Midbrain (tissue), 1 donor: ENCODE data around the gene SUPT6H.
"Not testable (repeated sequence)": the region's sequence is repeated elsewhere in the genome, so short reads cannot be mapped to it uniquely, and the experiment has no call there.

ENCODE experiments used
- DNase-seq: peaks from one replicate; lab custom pipeline; 2025; lab: John Stamatoyannopoulos, UW

SUPT6H gene

GRCh38 chr17:28719021-28719433 lies 57.0 kb downstream of the SUPT6H start:
- DNase-seq = no peak

- DNase-seq = no peak
Measured at GRCh38 chr17:28720247-28720996, 58.4 kb downstream of the SUPT6H start.

GRCh38 chr17:28720997-28721329 lies 59.0 kb downstream of the SUPT6H start:
- DNase-seq = not testable (repeated sequence)

DNA sequence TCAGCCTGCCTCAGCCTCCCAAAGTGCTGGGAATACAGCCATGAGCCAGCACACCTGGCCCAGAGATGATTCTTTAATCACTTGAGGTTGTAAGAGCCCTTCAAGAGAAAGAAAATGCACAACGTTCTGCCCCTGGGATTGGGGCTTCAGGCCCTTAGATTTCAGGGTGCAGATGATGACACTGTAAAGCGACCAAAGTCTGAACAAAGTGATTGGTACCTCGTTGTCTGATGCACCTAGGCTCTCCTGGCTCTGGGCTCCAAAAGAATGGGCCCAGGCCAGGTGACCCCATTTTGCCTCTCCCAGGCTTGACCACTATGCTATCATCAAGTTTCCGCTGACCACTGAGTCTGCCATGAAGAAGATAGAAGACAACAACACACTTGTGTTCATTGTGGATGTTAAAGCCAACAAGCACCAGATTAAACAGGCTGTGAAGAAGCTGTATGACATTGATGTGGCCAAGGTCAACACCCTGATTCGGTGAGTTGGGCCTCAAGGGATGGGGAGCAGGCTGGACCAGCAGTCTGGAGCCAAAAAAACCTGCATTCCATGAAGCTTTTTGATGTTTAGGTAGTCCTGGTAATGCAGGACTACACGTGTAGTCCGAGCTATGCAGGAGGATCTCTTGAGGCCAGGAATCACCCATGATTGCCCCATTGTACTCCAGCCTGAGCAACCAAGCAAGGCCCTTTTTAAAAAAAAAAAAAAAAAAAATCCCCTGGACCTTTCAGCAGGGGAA lies 60.6 kb downstream of the SUPT6H start:
- no peak for DNase-seq

- no peak for DNase-seq
Measured at GRCh38 chr17:28723159-28723835, 61.3 kb downstream of the SUPT6H start.

- not testable (repeated sequence) for DNase-seq
Measured at GRCh38 chr17:28723836-28724499, 62.0 kb downstream of the SUPT6H start.

DNA sequence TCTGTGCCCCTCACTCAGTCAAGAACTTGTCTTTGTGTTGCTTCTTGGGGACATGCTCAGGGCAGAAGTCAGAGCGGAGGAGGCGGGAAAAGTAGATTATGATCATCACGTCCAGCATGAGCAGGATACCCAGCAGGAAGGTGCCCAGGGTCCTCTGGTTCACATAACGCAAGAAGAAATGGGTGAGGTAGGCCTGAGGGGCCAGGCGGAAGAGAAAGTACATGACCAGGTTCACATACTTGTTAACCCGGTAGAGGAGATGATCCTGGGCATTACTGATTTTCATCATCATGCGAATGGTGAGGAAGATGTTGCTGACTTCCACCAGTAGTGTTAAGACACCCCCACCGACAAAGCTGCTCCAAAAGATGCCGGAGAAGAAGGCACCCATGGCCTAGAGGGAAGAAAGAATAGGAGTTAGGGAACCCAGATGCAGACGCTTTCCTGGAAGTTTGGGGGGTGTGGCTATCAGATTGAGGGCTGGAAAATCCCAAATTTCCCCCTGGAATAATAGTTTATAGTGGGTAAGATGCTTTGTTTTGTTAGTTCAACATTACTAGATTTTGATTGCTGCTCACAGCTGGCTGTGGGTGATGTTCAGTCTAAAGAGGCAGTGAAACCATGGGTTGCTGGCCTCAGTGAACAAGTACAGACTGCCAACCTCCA lies 62.6 kb downstream of the SUPT6H start:
- DNase-seq = no peak

DNA sequence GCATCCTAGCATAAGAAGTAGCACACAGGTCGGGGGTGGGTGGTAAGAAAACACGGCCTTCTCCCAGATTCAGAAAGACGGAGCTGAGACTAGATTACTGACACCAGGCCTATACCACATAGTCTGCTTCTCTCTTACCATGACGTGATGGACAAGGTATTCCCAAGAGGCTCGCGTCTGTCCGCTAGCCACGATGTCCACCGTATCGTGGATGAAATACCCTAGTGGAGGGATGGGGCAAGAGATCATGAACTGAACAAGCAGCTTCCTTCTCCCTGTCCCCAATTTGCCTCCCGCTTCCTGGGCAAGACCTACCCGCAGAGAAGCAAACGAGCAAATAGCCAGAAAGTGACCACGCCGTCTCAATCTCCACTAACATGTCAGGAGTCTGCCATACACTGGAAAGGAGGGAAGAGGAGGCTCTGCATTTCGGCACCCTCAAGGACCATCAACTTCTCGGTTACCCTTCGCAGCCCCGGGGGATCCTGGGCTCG lies 63.2 kb downstream of the SUPT6H start:
- no peak for DNase-seq

- DNase-seq = peak; percentile 73
Measured at GRCh38 chr17:28725660-28726225, 63.7 kb downstream of the SUPT6H start.

DNA sequence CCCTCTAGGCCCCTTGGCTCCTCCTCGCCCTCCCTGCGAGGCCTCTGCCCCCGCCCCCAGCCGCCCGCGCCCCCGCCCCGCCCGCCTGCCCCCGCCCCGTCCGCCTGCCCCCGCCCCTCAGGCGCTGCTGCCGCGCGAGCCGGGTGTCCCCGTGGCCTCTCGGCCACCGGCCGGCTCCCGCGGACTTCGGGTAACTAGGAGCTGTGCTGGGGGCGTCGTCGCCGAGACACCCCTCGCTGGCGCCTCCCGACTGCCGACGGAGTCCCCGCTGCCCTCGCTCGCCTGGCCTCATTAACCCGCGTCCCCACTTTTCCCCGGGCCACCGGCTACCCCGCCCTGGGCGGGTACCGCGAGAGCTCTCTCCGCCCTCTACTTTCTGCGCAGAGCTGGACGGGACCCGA lies 64.2 kb downstream of the SUPT6H start, which contains the start of gene TLCD1:
Gene TLCD1 (minus strand): TSS at position 8 of the 401 bp plus-strand sequence. CDS start 136 bp downstream, outside the sequence.
- peak; percentile 73 for DNase-seq

DNA sequence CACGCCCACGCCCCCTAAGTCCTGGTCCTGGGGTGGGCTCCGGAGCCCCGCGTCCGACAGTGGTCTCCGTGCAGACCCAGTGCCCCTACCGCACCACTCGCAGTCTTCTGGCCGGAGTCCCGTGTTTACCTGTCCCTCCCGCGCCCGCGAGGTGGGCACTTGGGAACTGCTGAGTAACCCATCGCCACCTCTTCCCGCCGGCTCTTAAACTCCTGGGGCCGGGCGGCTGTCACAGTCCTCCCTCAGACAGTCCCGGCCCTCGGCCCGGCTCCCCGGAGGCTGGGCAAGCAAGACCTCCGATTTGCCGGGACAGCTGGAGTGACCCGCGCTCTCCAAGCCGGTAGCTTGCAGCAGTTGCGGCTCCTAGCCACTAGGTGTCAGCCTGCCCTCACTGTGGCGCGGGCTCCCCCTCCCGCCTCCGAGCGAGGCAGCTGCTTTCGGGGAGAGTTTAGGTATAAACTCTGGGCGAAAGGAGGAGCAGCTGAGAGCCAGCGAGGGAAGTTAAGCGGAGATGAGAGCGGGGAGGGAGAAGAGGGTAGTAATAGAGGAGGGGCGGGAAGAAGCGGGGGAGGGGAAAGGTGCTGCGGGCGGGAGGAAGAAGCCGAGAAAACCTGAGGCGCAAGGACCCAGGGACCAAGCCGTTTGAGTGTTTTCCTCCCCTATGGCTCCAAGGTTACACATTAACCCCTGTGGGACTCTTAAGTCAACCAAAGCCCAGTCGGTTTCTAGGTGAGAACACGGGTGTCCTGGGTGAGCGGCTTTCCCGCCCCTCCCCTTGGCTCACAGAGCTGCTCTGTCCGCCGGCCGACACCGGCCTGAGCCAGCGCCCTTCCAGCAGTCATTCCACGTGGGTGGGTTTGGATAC lies 64.9 kb downstream of the SUPT6H start:
- DNase-seq = peak; percentile 94

GRCh38 chr17:28728364-28729200 lies 66.6 kb downstream of the SUPT6H start, which contains the start of gene NEK8:
Gene NEK8, plus strand, starts transcription at chr17:28728788. Its CDS starts 26 bp downstream, at chr17:28728814.
- peak; percentile 94 for DNase-seq

- DNase-seq = no peak
Measured at GRCh38 chr17:28729950-28730330, 67.9 kb downstream of the SUPT6H start.

- DNase-seq = no peak
Measured at GRCh38 chr17:28733346-28733745, 71.3 kb downstream of the SUPT6H start.

GRCh38 chr17:28734712-28735241 lies 72.8 kb downstream of the SUPT6H start:
- no peak for DNase-seq

DNA sequence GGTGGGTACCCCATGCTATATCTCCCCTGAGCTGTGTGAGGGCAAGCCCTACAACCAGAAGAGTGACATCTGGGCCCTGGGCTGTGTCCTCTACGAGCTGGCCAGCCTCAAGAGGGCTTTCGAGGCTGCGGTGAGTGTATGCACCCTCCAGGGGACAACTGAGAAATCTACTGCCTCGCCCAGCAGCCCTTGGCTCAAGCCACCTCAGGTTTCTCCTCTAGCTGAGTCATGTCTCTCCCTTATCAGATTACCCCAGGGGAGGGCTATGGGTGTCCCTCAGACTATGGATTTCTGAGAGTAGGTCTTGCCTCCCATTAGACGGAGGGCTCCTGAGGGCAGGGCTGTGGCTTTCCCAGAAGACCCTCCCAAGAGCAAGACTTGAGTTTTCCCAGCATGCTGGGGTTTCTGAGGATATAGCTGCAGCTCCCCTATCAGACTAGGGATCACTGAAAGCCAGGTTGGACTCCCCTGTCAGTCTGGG lies 73.3 kb downstream of the SUPT6H start:
- no peak for DNase-seq

- DNase-seq = not testable (repeated sequence)
Measured at GRCh38 chr17:28735913-28736769, 74.1 kb downstream of the SUPT6H start.

DNA sequence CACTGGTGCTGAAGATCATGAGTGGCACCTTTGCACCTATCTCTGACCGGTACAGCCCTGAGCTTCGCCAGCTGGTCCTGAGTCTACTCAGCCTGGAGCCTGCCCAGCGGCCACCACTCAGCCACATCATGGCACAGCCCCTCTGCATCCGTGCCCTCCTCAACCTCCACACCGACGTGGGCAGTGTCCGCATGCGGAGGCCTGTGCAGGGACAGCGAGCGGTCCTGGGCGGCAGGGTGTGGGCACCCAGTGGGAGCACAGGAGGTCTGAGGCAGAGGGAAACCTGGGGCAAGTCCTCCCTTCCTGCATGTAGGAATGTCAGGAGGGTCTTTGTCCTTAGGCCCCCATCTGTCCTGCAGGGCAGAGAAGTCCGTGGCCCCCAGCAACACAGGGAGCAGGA lies 75.3 kb downstream of the SUPT6H start:
- no peak for DNase-seq
